Neural cell (in vitro differentiated cells): ENCODE results near the gene DNAJB2. TPM values are rescaled to one million over a fixed set of nuclear protein-coding genes. Genes with fewer than 3 reads are reported as not detected.

ENCODE experiments used
- H2AFZ ChIP-seq: fragments of 200-600, 300-800 bp; sonication (generic), shearing (Covaris generic); 2 replicates; pipeline ENCODE4 v1.6.0; 2014; ENCODE audit warnings: low read depth, mild to moderate bottlenecking, antibody characterized with exemption, low read length, moderate library complexity
- H3F3A ChIP-seq: fragments of 200-600 bp; shearing (Covaris generic); 2 replicates; pipeline ENCODE4 v1.6.1; 2016; ENCODE audit warnings: mild to moderate bottlenecking, moderate library complexity, mixed read lengths, antibody characterized with exemption, low read length; ENCODE audit not compliant: insufficient read depth, poor library complexity, severe bottlenecking
- H3K27ac ChIP-seq: fragments of 200-600, 300-800 bp; sonication (generic), shearing (Covaris generic); 2 replicates; pipeline ENCODE4 v1.5.1; 2014; ENCODE audit warnings: mild to moderate bottlenecking, low read length, moderate library complexity
- H3K27me3 ChIP-seq: fragments of 300-800, 200-600 bp; sonication (generic), shearing (Covaris generic); 2 replicates; pipeline ENCODE4 v1.6.0; 2014; ENCODE audit warnings: mild to moderate bottlenecking, low read depth, low read length, moderate library complexity; ENCODE audit not compliant: insufficient read depth
- H3K36me3 ChIP-seq: fragments of 300-800, 200-600 bp; sonication (generic), shearing (Covaris generic); 2 replicates; pipeline ENCODE4 v1.5.1; 2014; ENCODE audit warnings: mild to moderate bottlenecking, antibody characterized with exemption, low read length, moderate library complexity; ENCODE audit not compliant: insufficient read depth
- H3K4me2 ChIP-seq: fragments of 300-800, 200-600 bp; sonication (generic), shearing (Covaris generic); 2 replicates; pipeline ENCODE4 v1.6.0; 2014; ENCODE audit warnings: mild to moderate bottlenecking, low read length
- H3K4me3 ChIP-seq: fragments of 300-800, 200-600 bp; sonication (generic), shearing (Covaris generic); 2 replicates; pipeline ENCODE4 v1.5.1; 2014; ENCODE audit warnings: mild to moderate bottlenecking, low read length, moderate library complexity
- H3K79me2 ChIP-seq: fragments of 200-600 bp; shearing (Covaris generic); replicated peaks from 2 replicates; pipeline ENCODE4 v1.6.0; 2014; ENCODE audit warnings: mild to moderate bottlenecking, low read length, moderate library complexity; ENCODE audit not compliant: insufficient read depth
- H3K9ac ChIP-seq: fragments of 300-800, 200-600 bp; sonication (generic), shearing (Covaris generic); 2 replicates; pipeline ENCODE4 v1.6.1; 2016; ENCODE audit warnings: mild to moderate bottlenecking, low read length, mixed read lengths
- H3K9me2 ChIP-seq: fragments of 200-600 bp; shearing (Covaris generic); 2 replicates; pipeline ENCODE4 v1.6.1; 2016; ENCODE audit warnings: mild to moderate bottlenecking, low read length, mixed read lengths; ENCODE audit not compliant: insufficient read depth
- H3K9me3 ChIP-seq: fragments of 200-600, 300-800 bp; sonication (generic), shearing (Covaris generic); 2 replicates; pipeline ENCODE4 v1.6.1; 2016; ENCODE audit warnings: mild to moderate bottlenecking, mixed run types, low read length, moderate library complexity, mixed read lengths
- H4K20me1 ChIP-seq: fragments of 200-600 bp; shearing (Covaris generic); 2 replicates; pipeline ENCODE4 v1.6.1; 2016; ENCODE audit warnings: mild to moderate bottlenecking, mixed run types; ENCODE audit not compliant: insufficient read depth
- CTCF ChIP-seq: fragments of 450-650 bp; IDR thresholded peaks from 2 replicates; pipeline ENCODE4 v1.5.1; 2014; ENCODE audit warnings: antibody characterized with exemption, mild to moderate bottlenecking, moderate library complexity; ENCODE audit not compliant: poor library complexity, severe bottlenecking
- EZH2 ChIP-seq: fragments of 200-600, 300-800 bp; shearing (Covaris generic), sonication (generic); IDR thresholded peaks from 2 replicates; pipeline ENCODE4 v1.6.1; 2014; ENCODE audit warnings: antibody characterized with exemption, low read length, borderline replicate concordance, mild to moderate bottlenecking; ENCODE audit not compliant: insufficient read depth, poor library complexity, severe bottlenecking
- REST ChIP-seq: IDR thresholded peaks from 2 replicates; pipeline ENCODE4 v1.6.1; 2012; ENCODE audit warnings: borderline replicate concordance
- SMC3 ChIP-seq: fragments of 450-650 bp; conservative IDR thresholded peaks from 2 replicates; pipeline ENCODE4 v1.6.1; 2014; ENCODE audit warnings: antibody characterized with exemption, mild to moderate bottlenecking, moderate library complexity; ENCODE audit not compliant: poor library complexity
- polyA plus RNA-seq: library from polyadenylated mRNA; depleted of rRNA; stranded (reverse); fragments of >200 nt; gene quantifications from 2 replicates; pipeline ENCODE4 v1.2.3, GENCODE V29; 2014

Gene DNAJB2
- polyA plus RNA-seq, 1 donor from 2014 or later = 145 TPM

GRCh38 chr2:219278655-219279150, 463 bp upstream of the DNAJB2 start:
- no peaks in the 10 kb centered on the region for H3K9me2 ChIP-seq
- peak; percentile 18 for TF ChIP-seq SMC3
- no peak for TF ChIP-seq REST

GRCh38 chr2:219279916-219280516, 850 bp downstream of the DNAJB2 start:
- H2AFZ ChIP-seq = no peak overlapping the region
- peak overlapping the region; percentile 74 for H3K4me3 ChIP-seq
- H3K9ac ChIP-seq = peak overlapping the region; percentile 82
- peak overlapping the region; percentile 52 for H3K4me2 ChIP-seq
- TF ChIP-seq EZH2 (no peak), REST (no peak), CTCF (peak; percentile 43)
- H3K27me3 ChIP-seq = no peaks in the 10 kb centered on the region
- H3F3A ChIP-seq = peaks cover 10% of the 10 kb centered on the region
- H3K9me3 ChIP-seq = no peaks in the 10 kb centered on the region
- no peaks in the 10 kb centered on the region for H3K36me3 ChIP-seq
- peak overlapping the region; percentile 79 for H3K27ac ChIP-seq
- H3K9me2 ChIP-seq = no peaks in the 10 kb centered on the region
- H3K79me2 ChIP-seq = no peaks in the 10 kb centered on the region
- H4K20me1 ChIP-seq = no peaks in the 10 kb centered on the region

More at GRCh38 chr2:219278655-219279150, 463 bp upstream of the DNAJB2 start:
- Histone ChIP-seq H3K4me3 (peak overlapping the region; percentile 74), H2AFZ (no peak overlapping the region), H3K79me2 (no peaks in the 10 kb centered on the region), H3K36me3 (no peaks in the 10 kb centered on the region), H3K9me3 (no peaks in the 10 kb centered on the region), H3K9ac (peak overlapping the region; percentile 82), H3F3A (peaks cover 10% of the 10 kb centered on the region), H3K27ac (peak overlapping the region; percentile 79), H4K20me1 (no peaks in the 10 kb centered on the region), H3K27me3 (no peaks in the 10 kb centered on the region), H3K4me2 (peak overlapping the region; percentile 52)
